HEK293T (cell line): ENCODE measurements around the gene NGF.

Experiments
- CTCF ChIA-PET: fragments of 350-600 bp; formaldehyde crosslinking; extraction: SDS; loops from one replicate; lab custom pipeline; 2021; ENCODE audit warnings: antibody characterized with exemption, inconsistent platforms; lab: Yijun Ruan, JAX
- POLR2A ChIA-PET: fragments of 350-600 bp; formaldehyde crosslinking; extraction: SDS; loops from one replicate; lab custom pipeline; 2020; ENCODE audit warnings: antibody characterized with exemption, inconsistent platforms; lab: Yijun Ruan, JAX
- DNase-seq: peaks from one replicate; pipeline ENCODE4 v3.0.0; 2012; ENCODE audit warnings: mixed read lengths; ENCODE audit errors: extremely low spot score
- ARNT ChIP-seq: fragments of 450-650 bp; IDR thresholded peaks from 2 replicates; pipeline ENCODE4 v1.6.1; 2017; ENCODE audit warnings: mild to moderate bottlenecking
- BHLHE40 ChIP-seq: fragments of 450-650 bp; IDR thresholded peaks from 2 replicates; pipeline ENCODE4 v1.6.1; 2016; ENCODE audit warnings: mild to moderate bottlenecking, moderate library complexity, borderline replicate concordance
- CTBP1 ChIP-seq: fragments of 450-650 bp; IDR thresholded peaks from 2 replicates; pipeline ENCODE4 v1.6.1; 2016; ENCODE audit warnings: borderline replicate concordance
- ELF4 ChIP-seq: fragments of 450-650 bp; IDR thresholded peaks from 2 replicates; pipeline ENCODE4 v1.6.1; 2017; ENCODE audit warnings: antibody characterized with exemption
- FOXA1 ChIP-seq: fragments of 450-650 bp; IDR thresholded peaks from 2 replicates; pipeline ENCODE4 v1.6.1; 2016; ENCODE audit warnings: mild to moderate bottlenecking
- FOXK2 ChIP-seq: fragments of 450-650 bp; IDR thresholded peaks from 2 replicates; pipeline ENCODE4 v1.6.1; 2016; ENCODE audit warnings: mild to moderate bottlenecking
- FOXM1 ChIP-seq: fragments of 450-650 bp; IDR thresholded peaks from 2 replicates; pipeline ENCODE4 v1.6.1; 2017; ENCODE audit warnings: mild to moderate bottlenecking, borderline replicate concordance
- HDGF ChIP-seq: fragments of 450-650 bp; IDR thresholded peaks from 2 replicates; pipeline ENCODE4 v1.6.1; 2017; ENCODE audit warnings: antibody characterized with exemption, borderline replicate concordance
- L3MBTL2 ChIP-seq: fragments of 450-650 bp; conservative IDR thresholded peaks from 2 replicates; pipeline ENCODE4 v1.6.1; 2016; ENCODE audit warnings: mild to moderate bottlenecking
- LEF1 ChIP-seq: fragments of 450-650 bp; IDR thresholded peaks from 2 replicates; pipeline ENCODE4 v1.6.1; 2017; ENCODE audit warnings: mild to moderate bottlenecking, borderline replicate concordance
- NFRKB ChIP-seq: fragments of 450-650 bp; IDR thresholded peaks from 2 replicates; pipeline ENCODE4 v1.6.1; 2016; ENCODE audit warnings: mild to moderate bottlenecking, moderate library complexity
- PKNOX1 ChIP-seq: fragments of 450-650 bp; IDR thresholded peaks from 2 replicates; pipeline ENCODE4 v1.6.1; 2016
- SP1 ChIP-seq: fragments of 450-650 bp; IDR thresholded peaks from 2 replicates; pipeline ENCODE4 v1.6.1; 2017
- SUZ12 ChIP-seq: fragments of 450-650 bp; IDR thresholded peaks from 2 replicates; pipeline ENCODE4 v1.6.1; 2016; ENCODE audit warnings: mild to moderate bottlenecking
- TARDBP ChIP-seq: fragments of 450-650 bp; IDR thresholded peaks from 2 replicates; pipeline ENCODE4 v1.6.1; 2016
- ZNF384 ChIP-seq: fragments of 450-650 bp; IDR thresholded peaks from 2 replicates; pipeline ENCODE4 v1.6.1; 2016

NGF gene

GRCh38 chr1:115240297-115240696 lies 97.8 kb downstream of the NGF start:
- ChIA-PET POLR2A (no interaction called here), CTCF (no interaction called here)
- no peak for DNase-seq

GRCh38 chr1:115239426-115239825 lies 98.6 kb downstream of the NGF start:
- CTCF ChIA-PET = no interaction called here
- POLR2A ChIA-PET = no interaction called here
- TF ChIP-seq CTBP1 (no peak), L3MBTL2 (no peak), FOXM1 (no peak), ELF4 (no peak), PKNOX1 (no peak), NFRKB (no peak), TARDBP (no peak), FOXA1 (no peak), SP1 (no peak), LEF1 (no peak), BHLHE40 (no peak), SUZ12 (no peak), HDGF (no peak), ARNT (no peak), FOXK2 (no peak)
- DNase-seq = no peak

More at GRCh38 chr1:115240297-115240696, 97.8 kb downstream of the NGF start:
- no peak for TF ChIP-seq CTBP1
- TF ChIP-seq TARDBP = no peak
- TF ChIP-seq SP1 = no peak
- TF ChIP-seq BHLHE40 = no peak
- no peak for TF ChIP-seq ELF4
- TF ChIP-seq FOXA1 = no peak
- no peak for TF ChIP-seq NFRKB
- TF ChIP-seq ZNF384 = no peak

- TF ChIP-seq L3MBTL2 (no peak), BHLHE40 (no peak), TARDBP (no peak), FOXA1 (no peak), LEF1 (no peak), FOXM1 (no peak), SUZ12 (no peak), ZNF384 (no peak), ARNT (no peak), CTBP1 (no peak), ELF4 (no peak)
- POLR2A ChIA-PET = no interaction called here
- DNase-seq = no peak
- CTCF ChIA-PET = no interaction called here
Measured at GRCh38 chr1:115239148-115239422, 99.0 kb downstream of the NGF start.

GRCh38 chr1:115238336-115239147 lies 99.5 kb downstream of the NGF start:
- ChIA-PET CTCF (no interaction called here), POLR2A (no interaction called here)
- no peak for DNase-seq
- TF ChIP-seq L3MBTL2 = no peak
- TF ChIP-seq BHLHE40 = no peak

- ChIA-PET CTCF (no interaction called here), POLR2A (no interaction called here)
- no peak for TF ChIP-seq ZNF384
- TF ChIP-seq SUZ12 = no peak
- no peak for TF ChIP-seq FOXK2
- no peak for TF ChIP-seq CTBP1
- TF ChIP-seq L3MBTL2 = no peak
- no peak for TF ChIP-seq HDGF
- TF ChIP-seq SP1 = no peak
- no peak for TF ChIP-seq LEF1
- no peak for TF ChIP-seq ARNT
- DNase-seq = no peak
Measured at GRCh38 chr1:115237507-115237906, 100.5 kb downstream of the NGF start.

GRCh38 chr1:115237023-115237422 lies 101.0 kb downstream of the NGF start:
- CTCF ChIA-PET = no interaction called here

More at GRCh38 chr1:115237023-115237422, 101.0 kb downstream of the NGF start:
- no peak for DNase-seq
- TF ChIP-seq SP1 (no peak), CTBP1 (no peak), BHLHE40 (no peak), FOXK2 (no peak), NFRKB (no peak), FOXA1 (no peak), L3MBTL2 (no peak), SUZ12 (no peak), FOXM1 (no peak), ARNT (no peak), LEF1 (no peak), ELF4 (no peak), PKNOX1 (no peak), TARDBP (no peak), HDGF (no peak)
- POLR2A ChIA-PET = no interaction called here
